H9 (cell line): ENCODE measurements around the gene PRR30. TPM values are rescaled to one million over a fixed set of nuclear protein-coding genes. Genes with fewer than 3 reads are reported as not detected.

ENCODE experiments used
- DNase-seq: peaks from one replicate; pipeline ENCODE4 v3.0.0-alpha.2; 2017
- H2AFZ ChIP-seq: one replicate; pipeline ENCODE4 v1.6.1; 2013; ENCODE audit warnings: mild to moderate bottlenecking, low read length, control low read depth, moderate library complexity
- H2AK5ac ChIP-seq: 2 replicates; pipeline ENCODE4 v1.6.1; 2013; ENCODE audit warnings: low read length, control low read depth, mixed read lengths; ENCODE audit not compliant: insufficient read length
- H2BK120ac ChIP-seq: one replicate; pipeline ENCODE4 v1.6.1; 2013; ENCODE audit warnings: low read depth, mild to moderate bottlenecking, low read length, control low read depth, inconsistent platforms; ENCODE audit not compliant: poor library complexity, severe bottlenecking
- H2BK12ac ChIP-seq: 2 replicates; pipeline ENCODE4 v1.6.1; 2013; ENCODE audit warnings: low read length, control low read depth, mixed read lengths, low read depth; ENCODE audit not compliant: insufficient read length
- H2BK15ac ChIP-seq: 2 replicates; pipeline ENCODE4 v1.6.1; 2013; ENCODE audit warnings: low read depth, low read length, control low read depth
- H2BK20ac ChIP-seq: one replicate; pipeline ENCODE4 v1.6.1; 2013; ENCODE audit warnings: low read depth, mild to moderate bottlenecking, low read length, control low read depth, inconsistent platforms; ENCODE audit not compliant: poor library complexity, severe bottlenecking
- H2BK5ac ChIP-seq: 2 replicates; pipeline ENCODE4 v1.6.1; 2013; ENCODE audit warnings: low read length, control low read depth, mixed read lengths; ENCODE audit not compliant: insufficient read length
- H3K14ac ChIP-seq: 2 replicates; pipeline ENCODE4 v1.6.1; 2013; ENCODE audit warnings: low read length, control low read depth; ENCODE audit not compliant: insufficient read depth
- H3K18ac ChIP-seq: 2 replicates; pipeline ENCODE4 v1.6.1; 2013; ENCODE audit warnings: low read depth, mild to moderate bottlenecking, mixed read lengths, low read length, control low read depth; ENCODE audit not compliant: insufficient read length
- H3K23ac ChIP-seq: 2 replicates; pipeline ENCODE4 v1.6.1; 2013; ENCODE audit warnings: low read length, control low read depth, mixed read lengths, low read depth; ENCODE audit not compliant: insufficient read length
- H3K23me2 ChIP-seq: 2 replicates; pipeline ENCODE4 v1.6.1; 2013; ENCODE audit warnings: low read depth, mild to moderate bottlenecking, mixed read lengths, low read length, control low read depth; ENCODE audit not compliant: insufficient read length, poor library complexity, severe bottlenecking
- H3K27ac ChIP-seq: 2 replicates; pipeline ENCODE4 v1.5.1; 2013; ENCODE audit warnings: low read length, control low read depth, mixed read lengths, low read depth; ENCODE audit not compliant: insufficient read length
- H3K27me3 ChIP-seq: 2 replicates; pipeline ENCODE4 v1.6.1; 2013; ENCODE audit warnings: low read length, control low read depth, inconsistent platforms; ENCODE audit not compliant: insufficient read depth
- H3K4ac ChIP-seq: 2 replicates; pipeline ENCODE4 v1.6.1; 2013; ENCODE audit warnings: low read depth, mild to moderate bottlenecking, control low read depth, inconsistent platforms, low read length, moderate library complexity
- H3K4me1 ChIP-seq: 2 replicates; pipeline ENCODE4 v1.6.1; 2013; ENCODE audit warnings: low read length, control low read depth, inconsistent platforms; ENCODE audit not compliant: insufficient read depth
- H3K4me2 ChIP-seq: 2 replicates; pipeline ENCODE4 v1.6.1; 2013; ENCODE audit warnings: low read length, control low read depth, mixed read lengths; ENCODE audit not compliant: insufficient read length, insufficient read depth
- H3K56ac ChIP-seq: 2 replicates; pipeline ENCODE4 v1.6.1; 2013; ENCODE audit warnings: low read depth, mild to moderate bottlenecking, mixed read lengths, low read length, control low read depth; ENCODE audit not compliant: insufficient read length
- H3K79me1 ChIP-seq: 2 replicates; pipeline ENCODE4 v1.6.1; 2013; ENCODE audit warnings: low read depth, mild to moderate bottlenecking, moderate library complexity, low read length, control low read depth, inconsistent platforms; ENCODE audit not compliant: insufficient read depth, poor library complexity, severe bottlenecking
- H3K79me2 ChIP-seq: 2 replicates; pipeline ENCODE4 v1.6.1; 2013; ENCODE audit warnings: low read length, control low read depth, inconsistent platforms; ENCODE audit not compliant: insufficient read depth
- H3K9ac ChIP-seq: 2 replicates; pipeline ENCODE4 v1.6.1; 2013; ENCODE audit warnings: low read length, control low read depth, mixed read lengths; ENCODE audit not compliant: insufficient read length; ENCODE audit errors: extremely low read depth
- H3K9me3 ChIP-seq: one replicate; pipeline ENCODE4 v1.6.1; 2013; ENCODE audit warnings: low read depth, low read length, inconsistent platforms; ENCODE audit not compliant: control insufficient read depth
- H3T11ph ChIP-seq: one replicate; pipeline ENCODE4 v1.6.1; 2013; ENCODE audit warnings: mild to moderate bottlenecking, low read length, control low read depth, inconsistent platforms
- H4K20me1 ChIP-seq: one replicate; pipeline ENCODE4 v1.6.1; 2013; ENCODE audit not compliant: control insufficient read depth, insufficient read length, insufficient read depth
- H4K5ac ChIP-seq: 2 replicates; pipeline ENCODE4 v1.6.1; 2013; ENCODE audit warnings: low read depth, mild to moderate bottlenecking, mixed read lengths, low read length, control low read depth; ENCODE audit not compliant: insufficient read length
- H4K8ac ChIP-seq: replicated peaks from 2 replicates; pipeline ENCODE4 v1.6.1; 2013; ENCODE audit warnings: low read length, control low read depth, mixed read lengths, low read depth; ENCODE audit not compliant: insufficient read length
- H4K91ac ChIP-seq: 2 replicates; pipeline ENCODE4 v1.6.1; 2013; ENCODE audit warnings: low read depth, mild to moderate bottlenecking, moderate library complexity, mixed read lengths, low read length, control low read depth; ENCODE audit not compliant: insufficient read length
- H3K27ac Mint-ChIP-seq, 3 experiments: 2 replicates in 2 of 3; 3 replicates in 1 of 3; pipeline ENCODE4 v1.8.0; 2020 to 2021; ENCODE audit warnings: mixed read lengths in 3 of 3, mild to moderate bottlenecking in 1 of 3, moderate library complexity in 1 of 3
- H3K27me3 Mint-ChIP-seq: 2 replicates; pipeline ENCODE4 v1.8.0; 2021; ENCODE audit warnings: low read depth, mild to moderate bottlenecking, moderate library complexity, mixed read lengths
- H3K36me3 Mint-ChIP-seq, 3 experiments: 2 replicates in 2 of 3; 3 replicates in 1 of 3; pipeline ENCODE4 v1.8.0; 2020 to 2021; ENCODE audit warnings: low read depth in 3 of 3, mixed read lengths in 3 of 3; ENCODE audit not compliant: insufficient read depth in 1 of 3
- H3K4me1 Mint-ChIP-seq, 2 experiments: 2 replicates each; pipeline ENCODE4 v1.8.0; 2020; ENCODE audit warnings: mixed read lengths in 2 of 2
- H3K4me3 Mint-ChIP-seq, 2 experiments: 2 replicates in 1 of 2; 3 replicates in 1 of 2; pipeline ENCODE4 v1.8.0; 2020 to 2021; ENCODE audit warnings: mild to moderate bottlenecking in 2 of 2, mixed read lengths in 2 of 2, moderate library complexity in 1 of 2
- H3K9me3 Mint-ChIP-seq, 2 experiments: 2 replicates in 1 of 2; 3 replicates in 1 of 2; pipeline ENCODE4 v1.8.0; 2020; ENCODE audit warnings: mild to moderate bottlenecking in 2 of 2, mixed read lengths in 2 of 2, moderate library complexity in 1 of 2
- WGBS: extraction: QIAGEN DNeasy Blood & Tissue Kit; methylation state at CpG from one replicate; pipeline ENCODE4 v1.1.7; 2013; ENCODE audit warnings: missing lambda C conversion rate, low lambda C conversion rate, mixed read lengths; ENCODE audit not compliant: insufficient read length; ENCODE audit errors: extremely low coverage; 5-methylcytosine and 5-hydroxymethylcytosine counted together
- total RNA-seq: library from RNA; stranded (reverse); gene quantifications from 2 replicates; pipeline ENCODE4 v1.2.1, GENCODE V29; 2021
- TF ChIP-seq, protein P1 (sequence below): fragments of 200-600 bp; sonication (generic); conservative IDR thresholded peaks from 3 replicates; pipeline ENCODE4 v1.8.0; 2021; ENCODE audit warnings: antibody characterized with exemption, mild to moderate bottlenecking

The PRR30 gene
- total RNA-seq, 1 experiment from 2014 or later: not detected

DNA sequence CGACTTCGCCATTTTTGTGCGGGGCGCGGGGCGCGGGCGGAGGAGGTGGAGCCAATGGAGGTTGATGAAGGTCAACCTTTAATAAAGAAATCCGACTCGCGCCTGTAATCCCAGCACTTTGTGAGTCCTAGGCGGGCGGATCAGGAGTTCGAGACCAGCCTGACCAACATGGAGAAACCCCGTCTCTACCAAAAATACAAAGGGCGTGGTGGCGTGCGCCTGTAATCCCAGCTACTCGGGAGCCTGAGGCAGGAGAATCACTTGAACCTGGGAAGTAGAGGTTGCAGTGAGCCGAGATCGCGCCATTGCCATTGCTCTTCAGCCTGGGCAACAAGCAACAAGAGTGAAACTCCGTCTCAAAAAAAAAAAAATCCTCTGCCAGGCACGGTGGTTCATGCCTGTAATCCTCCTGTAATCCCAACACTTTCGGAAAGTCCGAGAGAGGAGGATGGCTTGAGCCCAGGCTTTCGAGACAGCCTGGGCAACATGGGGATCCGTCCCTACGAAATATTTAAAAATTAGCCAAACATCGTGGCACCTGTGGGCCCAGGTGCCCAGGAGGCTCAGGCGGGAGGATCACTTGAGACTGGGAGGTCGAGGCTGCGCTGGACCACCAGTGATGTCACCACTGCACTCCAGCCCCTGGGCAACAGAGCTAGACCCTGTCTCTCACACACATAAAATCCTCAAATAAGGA, 4.3 kb downstream of the PRR30 start:
- TF ChIP-seq, protein P1, sequence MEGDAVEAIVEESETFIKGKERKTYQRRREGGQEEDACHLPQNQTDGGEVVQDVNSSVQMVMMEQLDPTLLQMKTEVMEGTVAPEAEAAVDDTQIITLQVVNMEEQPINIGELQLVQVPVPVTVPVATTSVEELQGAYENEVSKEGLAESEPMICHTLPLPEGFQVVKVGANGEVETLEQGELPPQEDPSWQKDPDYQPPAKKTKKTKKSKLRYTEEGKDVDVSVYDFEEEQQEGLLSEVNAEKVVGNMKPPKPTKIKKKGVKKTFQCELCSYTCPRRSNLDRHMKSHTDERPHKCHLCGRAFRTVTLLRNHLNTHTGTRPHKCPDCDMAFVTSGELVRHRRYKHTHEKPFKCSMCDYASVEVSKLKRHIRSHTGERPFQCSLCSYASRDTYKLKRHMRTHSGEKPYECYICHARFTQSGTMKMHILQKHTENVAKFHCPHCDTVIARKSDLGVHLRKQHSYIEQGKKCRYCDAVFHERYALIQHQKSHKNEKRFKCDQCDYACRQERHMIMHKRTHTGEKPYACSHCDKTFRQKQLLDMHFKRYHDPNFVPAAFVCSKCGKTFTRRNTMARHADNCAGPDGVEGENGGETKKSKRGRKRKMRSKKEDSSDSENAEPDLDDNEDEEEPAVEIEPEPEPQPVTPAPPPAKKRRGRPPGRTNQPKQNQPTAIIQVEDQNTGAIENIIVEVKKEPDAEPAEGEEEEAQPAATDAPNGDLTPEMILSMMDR: no peak
- H2AK5ac ChIP-seq: no peak overlapping the region
- no peaks in the 10 kb centered on the region for H3K9me3 ChIP-seq
- no peak for DNase-seq
- no peak overlapping the region for H2BK5ac ChIP-seq
- H2BK12ac ChIP-seq: no peak overlapping the region
- no peaks in the 10 kb centered on the region for H3K27me3 ChIP-seq
- peaks cover 10 to 11% of the 10 kb centered on the region in 2 experiments for H3K4me1 Mint-ChIP-seq
- H3K56ac ChIP-seq: no peak overlapping the region
- no peak overlapping the region for H3K23ac ChIP-seq
- no peak overlapping the region for H3K14ac ChIP-seq
- peak overlapping the region; percentile 86 for H2BK120ac ChIP-seq
- no peak overlapping the region for H2BK20ac ChIP-seq
- H3T11ph ChIP-seq: no peak overlapping the region
- H4K8ac ChIP-seq: no peak overlapping the region
- peak overlapping the region; percentile 12 for H4K5ac ChIP-seq
- H2AFZ ChIP-seq: no peak overlapping the region
- no peak overlapping the region for H3K4ac ChIP-seq
- H3K79me2 ChIP-seq: peaks cover 2% of the 10 kb centered on the region; the same call in 1 of the 2 replicates
- H3K36me3 Mint-ChIP-seq: peaks cover 9 to 33% (median 32%) of the 10 kb centered on the region in 3 experiments
- peak overlapping the region in 2 of 3 experiments; percentile 76 to 85; a peak in 3 of 7 replicates for H3K27ac Mint-ChIP-seq
- no peak overlapping the region for H3K4me2 ChIP-seq
- H2BK15ac ChIP-seq: no peak overlapping the region
- no peaks in the 10 kb centered on the region for H3K9me3 Mint-ChIP-seq
- peaks cover 4% of the 10 kb centered on the region for H3K79me1 ChIP-seq
- no CpG with 5 or more reads among the region's 33 CpGs for WGBS
- H3K27ac ChIP-seq: no peak overlapping the region
- peaks cover 10% of the 10 kb centered on the region for H3K27me3 Mint-ChIP-seq
- H3K9ac ChIP-seq: no peak overlapping the region
- no peaks in the 10 kb centered on the region for H3K23me2 ChIP-seq
- H4K20me1 ChIP-seq: no peaks in the 10 kb centered on the region
- no peaks in the 10 kb centered on the region for H3K4me1 ChIP-seq
- no peak overlapping the region for H4K91ac ChIP-seq
- peak overlapping the region; percentile 34 for H3K18ac ChIP-seq
- peak overlapping the region; percentile 90 to 96 for H3K4me3 Mint-ChIP-seq
